Tongue (tissue), 2 donors: ENCODE measurements around the gene GNGT2. TPM values are rescaled to one million over a fixed set of nuclear protein-coding genes. Genes with fewer than 3 reads are reported as not detected.

Source experiments
- DNase-seq: peaks from one replicate; pipeline ENCODE4 v3.0.0-alpha.2; 2015
- total RNA-seq: library from RNA; depleted of rRNA; stranded (reverse); fragments of >200 nt; gene quantifications from one replicate; pipeline ENCODE4 v1.2.3, GENCODE V29; 2014

GNGT2 gene
- total RNA-seq, 1 donor from 2014 or later, result 0.92 TPM

DNA sequence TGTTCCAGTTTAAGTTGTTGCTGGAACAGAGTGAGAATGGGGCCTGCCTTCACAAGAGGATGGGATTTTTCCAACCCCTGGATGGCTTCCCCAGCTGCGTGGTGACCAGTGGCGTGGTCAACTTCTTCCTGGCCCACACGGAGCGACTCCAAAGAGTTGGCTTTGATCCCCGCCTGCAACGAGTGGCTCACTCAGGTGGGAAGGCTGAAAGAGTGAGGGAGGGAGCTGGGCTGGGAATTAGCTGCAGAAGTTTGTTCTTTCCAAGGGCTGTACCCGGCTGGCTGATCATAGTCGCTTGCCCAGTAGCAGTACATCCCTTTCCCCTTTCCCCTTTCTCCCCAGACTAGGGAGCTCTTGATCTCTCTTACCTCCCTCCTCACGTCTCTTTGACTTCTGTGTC is 41.7 kb downstream of the GNGT2 start:
- DNase-seq, result no peak

- DNase-seq, result no peak
Observed at GRCh38 chr17:49165143-49165542, 45.2 kb downstream of the GNGT2 start.

GRCh38 chr17:49162866-49163265 is 47.5 kb downstream of the GNGT2 start:
- peak; percentile 7 for DNase-seq

DNA sequence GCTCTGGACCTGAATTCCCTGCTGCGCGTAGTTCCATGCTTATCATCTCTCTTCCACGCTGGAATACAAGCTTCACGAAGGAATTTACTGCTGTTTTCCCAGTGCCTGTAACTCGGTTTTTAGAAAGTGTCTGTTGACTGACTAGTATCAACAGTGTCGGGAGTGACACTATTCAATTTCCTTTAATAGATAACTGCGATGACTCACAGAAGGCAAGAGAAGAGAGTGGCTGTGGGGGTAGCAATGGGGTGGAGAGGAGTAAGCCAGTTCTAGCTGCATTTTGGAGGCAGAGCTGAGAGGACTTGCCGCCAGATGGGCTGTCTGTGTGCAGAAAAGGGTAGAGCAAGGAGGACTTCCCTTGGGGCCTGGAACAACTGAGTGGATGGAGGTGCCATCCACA is 52.6 kb downstream of the GNGT2 start:
- no peak for DNase-seq

- no peak for DNase-seq
Observed at GRCh38 chr17:49156256-49156655, 54.1 kb downstream of the GNGT2 start.

Other genes starting within 250 kb of the GNGT2 start
- not detected for gene GIP, start 242.0 kb downstream of the GNGT2 start, total RNA-seq
- gene IGF2BP1, start 213.2 kb downstream of the GNGT2 start, total RNA-seq, result 4.5 TPM
- under 0.01 TPM for gene B4GALNT2, start 77.8 kb downstream of the GNGT2 start, total RNA-seq
- 4.5 TPM for gene ABI3, start 133 bp upstream of the GNGT2 start, total RNA-seq
- 7.9 TPM for gene PHOSPHO1, start 20.2 kb upstream of the GNGT2 start, total RNA-seq
- gene ZNF652, start 151.7 kb upstream of the GNGT2 start, total RNA-seq, result 31.5 TPM
- 88.1 TPM for gene PHB1, start 204.3 kb upstream of the GNGT2 start, total RNA-seq